Hepatocyte (in vitro differentiated cells): Measurements from ENCODE around the gene FBXO3.

Experiments
- EZH2 ChIP-seq: fragments of 200-600 bp; sonication (generic); IDR thresholded peaks from 2 replicates; pipeline ENCODE4 v1.6.1; 2016; ENCODE audit warnings: antibody characterized with exemption, mild to moderate bottlenecking, borderline replicate concordance
- EZH2phosphoT487 ChIP-seq: fragments of 200-600 bp; sonication (generic); IDR thresholded peaks from one replicate; pipeline ENCODE4 v1.6.1; 2018; ENCODE audit warnings: antibody characterized with exemption, mild to moderate bottlenecking, low read depth, moderate library complexity; ENCODE audit not compliant: unreplicated experiment, severe bottlenecking
- TF ChIP-seq, protein P1 (sequence below): fragments of 200-600 bp; sonication (generic); IDR thresholded peaks from 2 replicates; pipeline ENCODE4 v1.5.1; 2016; ENCODE audit warnings: antibody characterized with exemption, mild to moderate bottlenecking; ENCODE audit not compliant: poor library complexity

DNA sequence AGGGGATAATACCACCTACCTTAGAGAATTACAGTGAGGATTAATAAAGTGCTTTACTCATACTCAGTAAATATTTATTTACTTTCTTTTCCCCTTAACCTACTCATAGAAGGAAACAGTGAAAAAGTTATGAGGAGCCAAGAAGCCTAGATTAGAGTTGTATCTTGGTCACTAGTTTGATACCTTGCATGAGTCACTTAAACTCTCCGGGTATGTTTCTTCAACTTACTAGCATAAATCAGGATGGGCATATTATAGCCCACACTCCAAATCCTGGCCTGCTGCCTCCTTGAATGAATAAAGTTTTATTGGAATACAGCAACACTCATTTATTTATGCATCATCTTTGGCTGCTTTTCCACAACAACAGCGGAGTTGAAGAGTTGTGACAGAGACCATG is 8.2 kb downstream of the FBXO3 start:
- TF ChIP-seq, protein P1, sequence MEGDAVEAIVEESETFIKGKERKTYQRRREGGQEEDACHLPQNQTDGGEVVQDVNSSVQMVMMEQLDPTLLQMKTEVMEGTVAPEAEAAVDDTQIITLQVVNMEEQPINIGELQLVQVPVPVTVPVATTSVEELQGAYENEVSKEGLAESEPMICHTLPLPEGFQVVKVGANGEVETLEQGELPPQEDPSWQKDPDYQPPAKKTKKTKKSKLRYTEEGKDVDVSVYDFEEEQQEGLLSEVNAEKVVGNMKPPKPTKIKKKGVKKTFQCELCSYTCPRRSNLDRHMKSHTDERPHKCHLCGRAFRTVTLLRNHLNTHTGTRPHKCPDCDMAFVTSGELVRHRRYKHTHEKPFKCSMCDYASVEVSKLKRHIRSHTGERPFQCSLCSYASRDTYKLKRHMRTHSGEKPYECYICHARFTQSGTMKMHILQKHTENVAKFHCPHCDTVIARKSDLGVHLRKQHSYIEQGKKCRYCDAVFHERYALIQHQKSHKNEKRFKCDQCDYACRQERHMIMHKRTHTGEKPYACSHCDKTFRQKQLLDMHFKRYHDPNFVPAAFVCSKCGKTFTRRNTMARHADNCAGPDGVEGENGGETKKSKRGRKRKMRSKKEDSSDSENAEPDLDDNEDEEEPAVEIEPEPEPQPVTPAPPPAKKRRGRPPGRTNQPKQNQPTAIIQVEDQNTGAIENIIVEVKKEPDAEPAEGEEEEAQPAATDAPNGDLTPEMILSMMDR, result no peak
- no peak for TF ChIP-seq EZH2
- TF ChIP-seq EZH2phosphoT487, result no peak
